ENCODE measurements around the gene LILRA5. TPM values are rescaled to one million over a fixed set of nuclear protein-coding genes. Genes with fewer than 3 reads are reported as not detected.
"Not testable (repeated sequence)": the region's sequence is repeated elsewhere in the genome, so short reads cannot be mapped to it uniquely, and the experiment has no call there.

LILRA5 gene
- total RNA-seq, 1 donor from 2014 or later = not detected

DNA sequence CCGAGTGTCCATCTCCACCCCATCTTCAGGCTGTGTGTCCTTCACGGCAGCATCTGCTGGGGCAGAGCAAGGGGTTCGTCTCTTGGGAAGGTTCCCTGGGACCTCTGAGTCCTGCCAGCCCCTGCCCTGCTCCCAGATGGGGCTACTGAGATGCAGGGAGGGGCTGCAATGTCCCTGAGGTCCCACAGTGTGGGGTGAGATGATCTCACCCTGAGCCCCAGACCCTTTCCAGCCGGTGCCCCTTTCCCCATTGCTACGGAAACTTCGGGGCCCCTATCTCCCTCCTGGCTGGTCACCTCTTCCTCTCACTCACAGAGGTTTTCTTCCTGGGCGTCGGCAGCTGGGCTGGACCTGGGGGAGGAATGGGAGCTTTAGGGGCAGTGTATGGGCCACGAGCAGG lies 37.0 kb downstream of the LILRA5 start:
- Mint-ChIP-seq H3K4me1 (ENCODE audit: low read depth) (no peaks in the 10 kb centered on the region), H3K27me3 (peaks cover 54% of the 10 kb centered on the region), H3K27ac (no peak overlapping the region), H3K4me3 (ENCODE audit: low read depth) (no peak overlapping the region), H3K9me3 (ENCODE audit: low read depth) (no peaks in the 10 kb centered on the region), H3K36me3 (ENCODE audit: insufficient read depth) (no peaks in the 10 kb centered on the region)
- no peak for DNase-seq (ENCODE audit: low spot score, unreplicated experiment)
- TF ChIP-seq, protein P1, sequence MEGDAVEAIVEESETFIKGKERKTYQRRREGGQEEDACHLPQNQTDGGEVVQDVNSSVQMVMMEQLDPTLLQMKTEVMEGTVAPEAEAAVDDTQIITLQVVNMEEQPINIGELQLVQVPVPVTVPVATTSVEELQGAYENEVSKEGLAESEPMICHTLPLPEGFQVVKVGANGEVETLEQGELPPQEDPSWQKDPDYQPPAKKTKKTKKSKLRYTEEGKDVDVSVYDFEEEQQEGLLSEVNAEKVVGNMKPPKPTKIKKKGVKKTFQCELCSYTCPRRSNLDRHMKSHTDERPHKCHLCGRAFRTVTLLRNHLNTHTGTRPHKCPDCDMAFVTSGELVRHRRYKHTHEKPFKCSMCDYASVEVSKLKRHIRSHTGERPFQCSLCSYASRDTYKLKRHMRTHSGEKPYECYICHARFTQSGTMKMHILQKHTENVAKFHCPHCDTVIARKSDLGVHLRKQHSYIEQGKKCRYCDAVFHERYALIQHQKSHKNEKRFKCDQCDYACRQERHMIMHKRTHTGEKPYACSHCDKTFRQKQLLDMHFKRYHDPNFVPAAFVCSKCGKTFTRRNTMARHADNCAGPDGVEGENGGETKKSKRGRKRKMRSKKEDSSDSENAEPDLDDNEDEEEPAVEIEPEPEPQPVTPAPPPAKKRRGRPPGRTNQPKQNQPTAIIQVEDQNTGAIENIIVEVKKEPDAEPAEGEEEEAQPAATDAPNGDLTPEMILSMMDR (IDR thresholded peaks at IDR 0.05; ENCODE audit: unreplicated experiment) = no peak

DNA sequence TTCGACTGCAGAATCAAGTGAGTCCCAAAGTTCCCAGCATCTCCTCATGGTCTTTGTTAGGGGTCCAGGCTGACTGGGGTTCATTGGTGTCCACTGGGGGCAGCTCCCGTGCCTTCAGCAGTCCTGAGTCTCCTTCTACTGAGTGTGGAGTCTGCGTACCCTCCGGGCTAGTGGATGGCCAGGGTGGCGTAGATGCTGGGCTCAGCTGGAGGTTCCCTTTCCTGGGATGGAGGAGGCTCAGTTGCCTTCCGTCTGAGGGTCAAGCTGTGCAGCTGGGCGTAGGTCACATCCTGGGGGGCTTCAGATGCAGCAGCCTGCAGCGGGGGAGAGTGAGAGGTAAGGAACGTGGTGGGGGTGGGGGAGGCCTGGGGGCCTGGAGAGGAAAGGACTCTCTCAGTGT lies 38.5 kb downstream of the LILRA5 start:
- DNase-seq (ENCODE audit: low spot score, unreplicated experiment); H3K36me3 Mint-ChIP-seq (ENCODE audit: insufficient read depth); H3K9me3 Mint-ChIP-seq (ENCODE audit: low read depth); H3K4me1 Mint-ChIP-seq (ENCODE audit: low read depth); H3K4me3 Mint-ChIP-seq (ENCODE audit: low read depth): not testable (repeated sequence)
- Mint-ChIP-seq H3K27me3 (peaks cover 48% of the 10 kb centered on the region), H3K27ac (peak overlapping the region; percentile 76)

DNA sequence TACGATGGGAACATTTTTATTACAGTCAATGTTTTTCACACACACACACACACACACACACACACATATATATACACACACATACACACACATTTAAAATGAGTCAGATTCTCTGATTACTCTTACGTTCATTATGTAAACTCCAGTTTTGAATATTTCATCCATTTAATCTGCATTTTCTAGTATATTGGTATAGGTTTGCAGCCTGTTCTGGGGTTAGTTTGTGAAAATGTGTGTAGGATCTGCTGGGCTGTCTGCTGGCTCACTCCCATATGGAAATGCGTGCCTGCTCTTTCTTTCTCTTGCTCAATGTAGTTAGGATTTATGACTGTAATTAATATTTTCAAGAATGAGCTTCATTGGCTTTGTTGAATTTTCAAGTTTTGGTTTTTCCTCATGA lies 39.1 kb downstream of the LILRA5 start:
- peaks cover 45% of the 10 kb centered on the region for H3K27me3 Mint-ChIP-seq
- TF ChIP-seq, protein P1 (IDR thresholded peaks at IDR 0.05; ENCODE audit: unreplicated experiment) = no peak
- DNase-seq (ENCODE audit: low spot score, unreplicated experiment) = no peak
- no peak overlapping the region for H3K4me3 Mint-ChIP-seq (ENCODE audit: low read depth)
- no peaks in the 10 kb centered on the region for H3K36me3 Mint-ChIP-seq (ENCODE audit: insufficient read depth)
- H3K9me3 Mint-ChIP-seq (ENCODE audit: low read depth) = no peaks in the 10 kb centered on the region
- H3K27ac Mint-ChIP-seq = no peak overlapping the region
- H3K4me1 Mint-ChIP-seq (ENCODE audit: low read depth) = no peaks in the 10 kb centered on the region

DNA sequence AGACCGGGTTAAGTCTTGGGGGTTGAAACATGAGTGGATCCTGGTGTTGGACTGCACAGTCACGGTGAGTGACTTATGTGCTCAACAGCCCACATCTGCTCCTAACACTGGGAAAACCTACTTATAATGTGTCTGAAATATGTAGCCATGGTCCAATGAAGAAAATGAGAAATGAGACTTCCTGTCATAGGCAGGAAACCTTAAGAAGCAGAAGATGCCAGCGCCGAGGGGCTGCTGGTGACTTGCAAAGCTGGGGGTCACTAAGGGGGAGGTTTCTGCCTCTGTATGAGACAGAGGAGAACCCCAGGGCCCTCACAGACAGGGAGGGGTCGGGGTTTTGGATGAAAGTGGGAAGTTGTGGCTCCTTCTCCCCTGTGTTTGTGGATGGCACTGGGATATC lies 40.8 kb downstream of the LILRA5 start:
- H3K27me3 Mint-ChIP-seq = peaks cover 57% of the 10 kb centered on the region
- H3K27ac Mint-ChIP-seq; H3K4me1 Mint-ChIP-seq (ENCODE audit: low read depth); H3K4me3 Mint-ChIP-seq (ENCODE audit: low read depth); DNase-seq (ENCODE audit: low spot score, unreplicated experiment); H3K9me3 Mint-ChIP-seq (ENCODE audit: low read depth); H3K36me3 Mint-ChIP-seq (ENCODE audit: insufficient read depth): not testable (repeated sequence)

DNA sequence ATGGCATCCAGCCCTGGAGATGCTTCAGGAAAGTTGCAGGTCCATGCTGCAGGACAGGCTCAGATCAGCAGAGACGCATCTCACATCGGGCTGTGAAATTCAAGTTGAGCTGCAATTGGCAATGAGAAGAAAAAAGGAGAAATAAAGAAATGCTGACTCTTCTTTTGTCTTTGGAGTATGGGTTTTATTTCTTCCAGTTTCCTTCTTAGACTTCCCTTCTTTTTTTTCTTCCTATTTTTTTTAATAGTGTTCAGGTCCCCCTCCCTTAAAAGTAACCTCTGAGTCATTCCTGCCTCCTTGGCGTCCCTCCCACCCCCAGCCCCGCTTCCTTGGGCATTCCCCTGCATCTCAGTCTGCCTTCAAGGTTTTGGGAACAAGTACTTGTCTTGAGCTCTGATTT lies 41.4 kb downstream of the LILRA5 start:
- H3K36me3 Mint-ChIP-seq (ENCODE audit: insufficient read depth); H3K4me1 Mint-ChIP-seq (ENCODE audit: low read depth); H3K9me3 Mint-ChIP-seq (ENCODE audit: low read depth); H3K27ac Mint-ChIP-seq; DNase-seq (ENCODE audit: low spot score, unreplicated experiment); H3K4me3 Mint-ChIP-seq (ENCODE audit: low read depth): not testable (repeated sequence)
- peaks cover 61% of the 10 kb centered on the region for H3K27me3 Mint-ChIP-seq

DNA sequence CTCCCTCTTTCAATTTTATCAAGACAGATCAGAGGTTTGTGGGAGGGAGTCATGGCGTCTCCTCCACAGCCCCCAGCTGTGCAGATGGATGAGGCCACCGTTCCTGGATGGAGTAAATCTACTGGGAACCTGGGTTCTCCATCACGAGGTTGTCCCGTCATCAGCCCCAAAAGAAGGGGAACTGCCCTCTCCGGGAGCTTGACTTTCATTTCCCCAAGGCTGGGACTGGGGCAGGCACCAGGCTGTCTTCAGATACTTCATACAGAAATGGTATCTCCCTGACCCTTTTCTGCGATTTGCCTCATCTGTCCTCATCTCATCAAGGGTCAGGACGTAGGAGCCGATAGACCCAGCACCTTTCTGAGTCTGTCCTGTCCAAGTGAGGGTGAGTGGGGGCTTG lies 41.9 kb downstream of the LILRA5 start:
- H3K4me1 Mint-ChIP-seq (ENCODE audit: low read depth) = no peaks in the 10 kb centered on the region
- no peaks in the 10 kb centered on the region for H3K9me3 Mint-ChIP-seq (ENCODE audit: low read depth)
- TF ChIP-seq, protein P1 (IDR thresholded peaks at IDR 0.05; ENCODE audit: unreplicated experiment) = no peak
- H3K27me3 Mint-ChIP-seq = peaks cover 59% of the 10 kb centered on the region
- DNase-seq (ENCODE audit: low spot score, unreplicated experiment) = no peak
- no peak overlapping the region for H3K27ac Mint-ChIP-seq
- no peaks in the 10 kb centered on the region for H3K36me3 Mint-ChIP-seq (ENCODE audit: insufficient read depth)
- no peak overlapping the region for H3K4me3 Mint-ChIP-seq (ENCODE audit: low read depth)

DNA sequence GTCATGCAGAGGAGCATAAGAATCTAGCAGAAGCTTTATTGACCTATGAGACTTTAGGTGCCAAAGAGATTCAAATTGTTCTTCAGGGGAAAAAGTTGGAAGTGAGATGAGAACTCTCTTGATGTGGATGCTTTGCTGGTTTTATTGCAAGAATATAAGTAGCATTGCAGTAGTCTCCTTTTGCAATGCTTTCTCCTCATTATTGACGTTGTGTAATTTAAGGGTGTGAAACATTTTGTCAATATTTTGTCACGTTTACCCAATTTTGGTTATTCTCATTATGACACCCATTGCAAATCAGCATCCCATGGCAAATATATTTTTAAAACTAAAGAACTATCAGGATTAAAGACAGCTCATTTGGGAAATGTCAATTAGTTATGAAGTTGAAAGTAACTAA lies 44.0 kb downstream of the LILRA5 start:
- no peak for DNase-seq (ENCODE audit: low spot score, unreplicated experiment)
- H3K4me1 Mint-ChIP-seq (ENCODE audit: low read depth) = no peaks in the 10 kb centered on the region
- H3K9me3 Mint-ChIP-seq (ENCODE audit: low read depth) = no peaks in the 10 kb centered on the region
- TF ChIP-seq, protein P1 (IDR thresholded peaks at IDR 0.05; ENCODE audit: unreplicated experiment) = no peak
- peaks cover 61% of the 10 kb centered on the region for H3K27me3 Mint-ChIP-seq
- no peak overlapping the region for H3K4me3 Mint-ChIP-seq (ENCODE audit: low read depth)
- no peak overlapping the region for H3K27ac Mint-ChIP-seq
- no peaks in the 10 kb centered on the region for H3K36me3 Mint-ChIP-seq (ENCODE audit: insufficient read depth)
